ENCODE measurements around the gene COX19. TPM values are rescaled to one million over a fixed set of nuclear protein-coding genes. Genes with fewer than 3 reads are reported as not detected.

COX19 gene
- total RNA-seq, 1 experiment from 2014 or later: 10.2 TPM

GRCh38 chr7:979151-979550 is 3.8 kb upstream of the COX19 start:
- no peak for DNase-seq (ENCODE audit: low read depth)

- no peak for DNase-seq (ENCODE audit: low read depth)
Measured at GRCh38 chr7:978416-979091, 3.2 kb upstream of the COX19 start.

- DNase-seq (ENCODE audit: low read depth): no peak
Measured at GRCh38 chr7:978049-978346, 2.6 kb upstream of the COX19 start.

GRCh38 chr7:977326-978048 is 2.1 kb upstream of the COX19 start:
- DNase-seq (ENCODE audit: low read depth): peak; percentile 47

GRCh38 chr7:976901-977325 is 1.6 kb upstream of the COX19 start:
- no peak for DNase-seq (ENCODE audit: low read depth)

GRCh38 chr7:975702-976473 is 539 bp upstream of the COX19 start:
- DNase-seq (ENCODE audit: low read depth): no peak

GRCh38 chr7:974172-974571 is 1.2 kb downstream of the COX19 start:
- peak; percentile 18 for DNase-seq (ENCODE audit: low read depth)

- DNase-seq (ENCODE audit: low read depth): no peak
Measured at GRCh38 chr7:973312-973711, 2.0 kb downstream of the COX19 start.

- no peak for DNase-seq (ENCODE audit: low read depth)
Measured at GRCh38 chr7:972676-973309, 2.6 kb downstream of the COX19 start.

- no peak for DNase-seq (ENCODE audit: low read depth)
Measured at GRCh38 chr7:972110-972509, 3.2 kb downstream of the COX19 start.

- no peak for DNase-seq (ENCODE audit: low read depth)
Measured at GRCh38 chr7:970744-971143, 4.6 kb downstream of the COX19 start.

- DNase-seq (ENCODE audit: low read depth): no peak
Measured at GRCh38 chr7:969403-969802, 5.9 kb downstream of the COX19 start.

GRCh38 chr7:968205-969105 is 6.9 kb downstream of the COX19 start:
- DNase-seq (ENCODE audit: low read depth): no peak

GRCh38 chr7:967361-968082 is 7.8 kb downstream of the COX19 start:
- DNase-seq (ENCODE audit: low read depth): no peak

- DNase-seq (ENCODE audit: low read depth): no peak
Measured at GRCh38 chr7:966291-967069, 8.9 kb downstream of the COX19 start.

GRCh38 chr7:964401-965231 is 10.7 kb downstream of the COX19 start:
- peak; percentile 39 for DNase-seq (ENCODE audit: low read depth)

- no peak for DNase-seq (ENCODE audit: low read depth)
Measured at GRCh38 chr7:963236-964078, 11.9 kb downstream of the COX19 start.

All from M059J (cell line).